ENCODE results near the gene ACTG1. TPM values are rescaled to one million over a fixed set of nuclear protein-coding genes. Genes with fewer than 3 reads are reported as not detected.
A peak's percentile ranks its signal among the peaks of the same experiment; 100 is the strongest.

Gene ACTG1
- total and polyA plus RNA-seq, 9 of the 15 experiments (the other 6 are each of a cell fraction or from before 2014, with no cell fraction given) = 224 to 1,775 (median 568) TPM

DNA sequence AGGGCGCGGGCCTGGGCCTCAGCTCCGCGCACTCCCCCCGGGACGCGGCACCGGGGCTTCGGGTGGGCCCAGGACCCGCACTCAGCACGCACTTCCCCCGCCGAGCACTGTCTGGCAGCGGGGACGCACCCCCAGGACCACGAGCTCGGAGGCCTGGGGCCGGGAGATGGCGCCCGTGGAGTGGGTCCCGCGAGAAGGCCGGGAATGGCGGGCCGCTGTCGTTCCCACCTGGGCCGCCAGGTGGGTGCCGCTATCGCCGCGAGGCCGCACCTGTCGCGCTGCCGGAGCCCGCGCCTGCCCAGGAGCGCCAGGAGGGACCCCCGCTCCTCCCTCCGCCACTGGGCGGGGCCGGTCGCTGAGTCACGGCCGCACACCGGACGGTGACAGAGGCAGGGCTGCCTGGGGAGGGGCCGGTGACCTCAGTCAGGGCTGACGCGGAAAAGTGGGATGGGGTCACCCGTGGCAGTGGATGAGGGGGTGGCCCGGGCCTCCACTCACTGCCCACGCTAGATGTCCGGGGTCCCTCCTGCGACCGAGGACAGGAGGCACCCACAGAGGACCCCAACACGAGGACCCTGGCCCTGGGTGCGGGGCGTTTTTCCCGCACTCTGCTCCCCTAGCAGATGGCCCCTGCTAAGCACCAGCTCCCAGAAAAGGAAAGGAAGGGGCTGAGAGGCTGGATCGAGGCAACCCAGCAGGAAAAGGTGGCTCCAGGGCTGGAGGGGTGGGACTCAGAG, 6.9 kb upstream of the ACTG1 start (continued):
- no peak for TF ChIP-seq CHD7 (IDR thresholded peaks at IDR 0.05; ENCODE audit: low read depth, low read length)
- peak; percentile 60 for TF ChIP-seq VEZF1 (CRISPR knock-in tag; IDR thresholded peaks at IDR 0.05)
- no peak for TF ChIP-seq SIRT6 (IDR thresholded peaks at IDR 0.05; ENCODE audit: low read depth, low read length)
- no peak for TF ChIP-seq ZNF354B (CRISPR knock-in tag; IDR thresholded peaks at IDR 0.05)
- TF ChIP-seq E2F3 (CRISPR knock-in tag; IDR thresholded peaks at IDR 0.05) = no peak
- no peak for TF ChIP-seq NELFE (IDR thresholded peaks at IDR 0.05; ENCODE audit: insufficient read depth, insufficient read length)
- TF ChIP-seq ZBTB8A (IDR thresholded peaks at IDR 0.05; ENCODE audit: partially characterized antibody) = no peak
- peak; percentile 57; the same call in 1 of the 2 replicates for TF ChIP-seq MTA3 (IDR thresholded peaks at IDR 0.05; ENCODE audit: borderline replicate concordance)
- no peak for TF ChIP-seq ILK (tag; IDR thresholded peaks at IDR 0.05; ENCODE audit: borderline replicate concordance, low read depth)
- TF ChIP-seq SMC3 (conservative IDR thresholded peaks at IDR 0.05; ENCODE audit: insufficient read depth, low read depth, low read length) = no peak
- 0 out of 2 replicates have a peak, but pooled peaks have one; percentile 53 for TF ChIP-seq FOXK1 (CRISPR knock-in tag; IDR thresholded peaks at IDR 0.05; ENCODE audit: borderline replicate concordance)
- TF ChIP-seq HNRNPL (IDR thresholded peaks at IDR 0.05; ENCODE audit: low read depth, low read length) = no peak
- no peak for TF ChIP-seq ZNF347 (CRISPR knock-in tag; IDR thresholded peaks at IDR 0.05; ENCODE audit: low read depth)

All from K562 (cell line).